Prostate gland (tissue), 2 donors: ENCODE results near the gene POLA2. TPM values are rescaled to one million over a fixed set of nuclear protein-coding genes. Genes with fewer than 3 reads are reported as not detected.

Experiments used
- DNase-seq: peaks from one replicate; pipeline ENCODE4 v3.0.0-alpha.2; 2019; ENCODE audit warnings: low spot score
- H3K27ac ChIP-seq, 2 donors: fragments of 200-600 bp; sonication (generic); 2 replicates each; pipeline ENCODE4 v1.5.1; 2017 to 2019
- H3K27me3 ChIP-seq: fragments of 200-600 bp; sonication (generic); replicated peaks from 2 replicates; pipeline ENCODE4 v1.5.1; 2019; ENCODE audit not compliant: insufficient read depth
- H3K36me3 ChIP-seq, 2 donors: fragments of 200-600 bp; sonication (generic); 1 replicate in 1 of 2; 2 replicates in 1 of 2; pipeline versions ENCODE4 v1.5.1 to v1.8.1; 2017 to 2019
- H3K4me1 ChIP-seq: fragments of 200-600 bp; sonication (generic); replicated peaks from 2 replicates; pipeline ENCODE4 v1.5.1; 2019
- H3K4me3 ChIP-seq, 2 donors: fragments of 200-600 bp; sonication (generic); 2 replicates each; pipeline ENCODE4 v1.5.1; 2017 to 2019
- H3K9me3 ChIP-seq: fragments of 200-600 bp; sonication (generic); 2 replicates; pipeline ENCODE4 v1.5.1; 2017
- CTCF ChIP-seq, 4 experiments: fragments of 200-600 bp in 2 of 4; fragments of 450-650 bp in 2 of 4; sonication (generic) in 2 of 4; IDR thresholded peaks; 1 replicate in 3 of 4; 2 replicates in 1 of 4; pipeline ENCODE4 v1.5.1; 2016 to 2019; ENCODE audit warnings: antibody characterized with exemption in 4 of 4, mild to moderate bottlenecking in 2 of 4, moderate library complexity in 2 of 4
- POLR2A ChIP-seq: fragments of 450-650 bp; IDR thresholded peaks from one replicate; pipeline ENCODE4 v1.6.1; 2016; ENCODE audit warnings: antibody characterized with exemption, mild to moderate bottlenecking
- POLR2AphosphoS5 ChIP-seq: sonication (generic); formaldehyde crosslinking; IDR thresholded peaks from one replicate; pipeline ENCODE4 v1.6.1; 2017; ENCODE audit warnings: antibody characterized with exemption
- WGBS: methylation state at CpG from one replicate; pipeline ENCODE4 v1.1.5; 2018; 5-methylcytosine and 5-hydroxymethylcytosine counted together
- intact Hi-C: fragments of 100-400 bp; cut with DNase I; formaldehyde crosslinking; loops from one replicate; pipeline ENCODE4 v1.14.2; 2022
- total RNA-seq, 2 donors: library from RNA; depleted of rRNA; stranded (reverse); fragments of >200 nt; gene quantifications; one replicate each; pipeline ENCODE4 v1.1.0, GENCODE V29; 2016

Gene POLA2
- total RNA-seq, 2 donors from 2014 or later: 21.6 to 25.9 TPM

GRCh38 chr11:65254724-65255123 is 7.0 kb upstream of the POLA2 start:
- TF ChIP-seq POLR2AphosphoS5: no peak
- no peak for TF ChIP-seq CTCF (IDR thresholded peaks at IDR 0.05)
- no peak for TF ChIP-seq POLR2A
- no peak overlapping the region for H3K4me3 ChIP-seq
- intact Hi-C loops: no loop called here
- H3K4me1 ChIP-seq: no peaks in the 10 kb centered on the region
- H3K27ac ChIP-seq: no peak overlapping the region
- DNase-seq: no peak
- H3K36me3 ChIP-seq: no peaks in the 10 kb centered on the region
- no peaks in the 10 kb centered on the region for H3K27me3 ChIP-seq
- 88% methylated on average over 6 of the region's 6 CpGs for WGBS
- H3K9me3 ChIP-seq: no peaks in the 10 kb centered on the region

- no peaks in the 10 kb centered on the region for H3K9me3 ChIP-seq
- H3K4me3 ChIP-seq: no peak overlapping the region
- intact Hi-C loops: no loop called here
- no peaks in the 10 kb centered on the region for H3K4me1 ChIP-seq
- no peak overlapping the region for H3K27ac ChIP-seq
- no peak for TF ChIP-seq POLR2A
- no peak for TF ChIP-seq CTCF (IDR thresholded peaks at IDR 0.05)
- no peak for TF ChIP-seq POLR2AphosphoS5
- no peak for DNase-seq
- 77% methylated on average over 5 of the region's 5 CpGs for WGBS
- H3K27me3 ChIP-seq: no peaks in the 10 kb centered on the region
- H3K36me3 ChIP-seq: no peaks in the 10 kb centered on the region
Measured at GRCh38 chr11:65258988-65259387, 2.8 kb upstream of the POLA2 start.

GRCh38 chr11:65260302-65260701 is 1.5 kb upstream of the POLA2 start:
- no peaks in the 10 kb centered on the region for H3K27me3 ChIP-seq
- no peaks in the 10 kb centered on the region for H3K36me3 ChIP-seq
- no peak for TF ChIP-seq CTCF (IDR thresholded peaks at IDR 0.05)
- no peak for TF ChIP-seq POLR2A
- no peak for TF ChIP-seq POLR2AphosphoS5
- no peak overlapping the region for H3K27ac ChIP-seq
- no peaks in the 10 kb centered on the region for H3K9me3 ChIP-seq
- no peaks in the 10 kb centered on the region for H3K4me1 ChIP-seq
- intact Hi-C loops: no loop called here
- no peak overlapping the region for H3K4me3 ChIP-seq
- no peak for DNase-seq
- 98% methylated on average over 17 of the region's 17 CpGs for WGBS

GRCh38 chr11:65260756-65261590 is 789 bp upstream of the POLA2 start:
- no peaks in the 10 kb centered on the region for H3K36me3 ChIP-seq
- H3K4me3 ChIP-seq: peak overlapping the region; percentile 43 to 59
- H3K9me3 ChIP-seq: no peaks in the 10 kb centered on the region
- no peak for TF ChIP-seq CTCF (IDR thresholded peaks at IDR 0.05)
- TF ChIP-seq POLR2A: no peak
- TF ChIP-seq POLR2AphosphoS5: no peak
- 59% methylated on average over 26 of the region's 26 CpGs for WGBS
- no peaks in the 10 kb centered on the region for H3K27me3 ChIP-seq
- no peaks in the 10 kb centered on the region for H3K4me1 ChIP-seq
- H3K27ac ChIP-seq: peak overlapping the region; percentile 77 to 78
- DNase-seq: no peak
- intact Hi-C loops: no loop called here

- TF ChIP-seq POLR2AphosphoS5 (no peak), POLR2A (no peak), CTCF (IDR thresholded peaks at IDR 0.05) (no peak)
- under 1% methylated on average over 16 of the region's 16 CpGs for WGBS
- Histone ChIP-seq H3K27me3 (no peaks in the 10 kb centered on the region), H3K4me1 (no peaks in the 10 kb centered on the region), H3K36me3 (no peaks in the 10 kb centered on the region), H3K27ac (peak overlapping the region; percentile 77 to 78), H3K9me3 (no peaks in the 10 kb centered on the region), H3K4me3 (peak overlapping the region; percentile 43 to 59)
- no peak for DNase-seq
- intact Hi-C loops: no loop called here
Measured at GRCh38 chr11:65262381-65262680, 569 bp downstream of the POLA2 start.
